Trophoblast cell (in vitro differentiated cells and primary cell): ENCODE measurements around the gene KRTAP10-5.

ENCODE experiments used
- DNase-seq, 2 donors: peaks; one replicate each; pipeline ENCODE4 v3.0.0-alpha.2; 2016
- H2AFZ ChIP-seq: 2 replicates; pipeline ENCODE4 v1.6.1; 2013; ENCODE audit warnings: low read length, moderate library complexity, mild to moderate bottlenecking; ENCODE audit not compliant: insufficient read depth, poor library complexity
- H2AK5ac ChIP-seq: 2 replicates; pipeline ENCODE4 v1.6.1; 2013; ENCODE audit warnings: mild to moderate bottlenecking, low read length
- H2BK120ac ChIP-seq: 2 replicates; pipeline ENCODE4 v1.6.1; 2013; ENCODE audit warnings: low read length, mild to moderate bottlenecking, moderate library complexity; ENCODE audit not compliant: insufficient read depth, poor library complexity
- H2BK12ac ChIP-seq: 2 replicates; pipeline ENCODE4 v1.6.1; 2013; ENCODE audit warnings: mild to moderate bottlenecking, low read length, moderate library complexity
- H2BK5ac ChIP-seq: 2 replicates; pipeline ENCODE4 v1.6.1; 2013; ENCODE audit warnings: low read length, low read depth, moderate library complexity, mild to moderate bottlenecking; ENCODE audit not compliant: poor library complexity
- H3K14ac ChIP-seq: 2 replicates; pipeline ENCODE4 v1.6.1; 2013; ENCODE audit warnings: mild to moderate bottlenecking, low read length
- H3K18ac ChIP-seq: 2 replicates; pipeline ENCODE4 v1.6.1; 2013; ENCODE audit warnings: mild to moderate bottlenecking, low read length
- H3K23ac ChIP-seq: 2 replicates; pipeline ENCODE4 v1.6.1; 2013; ENCODE audit warnings: low read length
- H3K27ac ChIP-seq: 2 replicates; pipeline ENCODE4 v1.5.1; 2013; ENCODE audit warnings: low read depth, mild to moderate bottlenecking, inconsistent platforms, low read length, moderate library complexity
- H3K27me3 ChIP-seq: 2 replicates; pipeline ENCODE4 v1.6.1; 2013; ENCODE audit warnings: inconsistent platforms, mild to moderate bottlenecking, low read length, moderate library complexity; ENCODE audit not compliant: insufficient read depth
- H3K36me3 ChIP-seq, 2 experiments: 1 replicate in 1 of 2; 2 replicates in 1 of 2; pipeline ENCODE4 v1.6.1; 2013; ENCODE audit warnings: low read length in 2 of 2, mild to moderate bottlenecking in 2 of 2, moderate library complexity in 1 of 2; ENCODE audit not compliant: insufficient read depth in 2 of 2, control insufficient read depth in 1 of 2
- H3K4ac ChIP-seq: 2 replicates; pipeline ENCODE4 v1.6.1; 2013; ENCODE audit warnings: low read depth, mild to moderate bottlenecking, low read length, moderate library complexity
- H3K4me1 ChIP-seq, 2 experiments: 1 replicate in 1 of 2; 2 replicates in 1 of 2; pipeline ENCODE4 v1.6.1; 2013; ENCODE audit warnings: low read length in 2 of 2, mild to moderate bottlenecking in 2 of 2, moderate library complexity in 1 of 2; ENCODE audit not compliant: insufficient read depth in 2 of 2, control insufficient read depth in 1 of 2
- H3K4me2 ChIP-seq: 2 replicates; pipeline ENCODE4 v1.6.1; 2013; ENCODE audit warnings: inconsistent platforms, mild to moderate bottlenecking, low read length, moderate library complexity
- H3K4me3 ChIP-seq: 2 replicates; pipeline ENCODE4 v1.5.1; 2013; ENCODE audit warnings: mild to moderate bottlenecking, low read depth, low read length, inconsistent platforms
- H3K79me1 ChIP-seq: one replicate; pipeline ENCODE4 v1.6.1; 2013; ENCODE audit warnings: low read length
- H3K79me2 ChIP-seq: 2 replicates; pipeline ENCODE4 v1.6.1; 2013; ENCODE audit warnings: low read length, mild to moderate bottlenecking; ENCODE audit not compliant: control insufficient read depth, insufficient read depth, poor library complexity
- H3K9ac ChIP-seq: 2 replicates; pipeline ENCODE4 v1.6.1; 2013; ENCODE audit warnings: mild to moderate bottlenecking, low read length
- H3K9me3 ChIP-seq: 2 replicates; pipeline ENCODE4 v1.6.1; 2013; ENCODE audit warnings: low read depth, mild to moderate bottlenecking, control low read depth, inconsistent platforms, low read length; ENCODE audit not compliant: insufficient read depth
- H4K12ac ChIP-seq: 2 replicates; pipeline ENCODE4 v1.6.1; 2013; ENCODE audit warnings: low read depth, mild to moderate bottlenecking, low read length, moderate library complexity
- H4K8ac ChIP-seq: 2 replicates; pipeline ENCODE4 v1.6.1; 2013; ENCODE audit warnings: low read depth, mild to moderate bottlenecking, low read length, moderate library complexity
- H4K91ac ChIP-seq: one replicate; pipeline ENCODE4 v1.6.1; 2013; ENCODE audit warnings: low read depth, mild to moderate bottlenecking, low read length, moderate library complexity
- WGBS: extraction: QIAGEN DNeasy Blood & Tissue Kit; methylation state at CpG from one replicate; pipeline ENCODE4 v1.1.7; 2013; ENCODE audit warnings: missing lambda C conversion rate; ENCODE audit not compliant: insufficient read length, insufficient coverage; ENCODE audit errors: extremely low coverage; 5-methylcytosine and 5-hydroxymethylcytosine counted together

The KRTAP10-5 gene

GRCh38 chr21:44568261-44568660 is 12.1 kb downstream of the KRTAP10-5 start:
- Histone ChIP-seq H3K14ac (no peak overlapping the region), H3K23ac (no peak overlapping the region), H2BK12ac (no peak overlapping the region), H4K91ac (no peak overlapping the region), H3K4ac (no peak overlapping the region), H3K79me2 (no peaks in the 10 kb centered on the region), H3K4me1 (no peaks in the 10 kb centered on the region), H2BK5ac (no peak overlapping the region), H3K4me2 (no peak overlapping the region), H2BK120ac (no peak overlapping the region), H3K18ac (no peak overlapping the region), H3K36me3 (no peaks in the 10 kb centered on the region), H3K9me3 (peaks cover 11% of the 10 kb centered on the region), H3K27ac (no peak overlapping the region), H2AFZ (no peak overlapping the region), H2AK5ac (no peak overlapping the region), H3K27me3 (no peaks in the 10 kb centered on the region), H4K12ac (no peak overlapping the region), H3K79me1 (no peaks in the 10 kb centered on the region), H4K8ac (no peak overlapping the region), H3K9ac (no peak overlapping the region), H3K4me3 (no peak overlapping the region)
- WGBS = no CpG with 5 or more reads among the region's 12 CpGs
- no peak for DNase-seq

- no peak overlapping the region for H3K14ac ChIP-seq
- H2AFZ ChIP-seq = no peak overlapping the region
- H3K9ac ChIP-seq = no peak overlapping the region
- H2BK120ac ChIP-seq = no peak overlapping the region
- no peak overlapping the region for H3K4ac ChIP-seq
- H4K91ac ChIP-seq = no peak overlapping the region
- H3K23ac ChIP-seq = no peak overlapping the region
- no peaks in the 10 kb centered on the region for H3K27me3 ChIP-seq
- no peaks in the 10 kb centered on the region for H3K79me1 ChIP-seq
- no peak for DNase-seq
- H2BK5ac ChIP-seq = no peak overlapping the region
- H3K4me1 ChIP-seq = no peaks in the 10 kb centered on the region
- no peak overlapping the region for H4K8ac ChIP-seq
- H3K9me3 ChIP-seq = peaks cover 11% of the 10 kb centered on the region
- no peak overlapping the region for H3K27ac ChIP-seq
- no peak overlapping the region for H3K4me2 ChIP-seq
- no peak overlapping the region for H4K12ac ChIP-seq
- H3K18ac ChIP-seq = no peak overlapping the region
- WGBS = no CpG with 5 or more reads among the region's 18 CpGs
- H3K4me3 ChIP-seq = no peak overlapping the region
- no peak overlapping the region for H2AK5ac ChIP-seq
- H3K36me3 ChIP-seq = no peaks in the 10 kb centered on the region
- H3K79me2 ChIP-seq = no peaks in the 10 kb centered on the region
- no peak overlapping the region for H2BK12ac ChIP-seq
Observed at GRCh38 chr21:44567481-44568171, 12.8 kb downstream of the KRTAP10-5 start.

GRCh38 chr21:44566403-44566802 is 14.0 kb downstream of the KRTAP10-5 start:
- Histone ChIP-seq H3K4me1 (no peaks in the 10 kb centered on the region), H2BK12ac (no peak overlapping the region), H4K91ac (no peak overlapping the region), H3K18ac (no peak overlapping the region), H3K27ac (no peak overlapping the region), H3K4me3 (no peak overlapping the region), H3K36me3 (no peaks in the 10 kb centered on the region), H3K4me2 (no peak overlapping the region), H2BK120ac (no peak overlapping the region), H4K12ac (no peak overlapping the region), H3K79me2 (no peaks in the 10 kb centered on the region), H3K27me3 (no peaks in the 10 kb centered on the region), H2AK5ac (no peak overlapping the region), H3K79me1 (no peaks in the 10 kb centered on the region), H4K8ac (no peak overlapping the region), H3K9me3 (peaks cover 2% of the 10 kb centered on the region), H2AFZ (no peak overlapping the region), H3K23ac (no peak overlapping the region), H3K9ac (no peak overlapping the region), H3K14ac (no peak overlapping the region), H3K4ac (no peak overlapping the region), H2BK5ac (no peak overlapping the region)
- WGBS = no CpG with 5 or more reads among the region's 1 CpG
- peak in 1 of 2 donors; percentile 7 for DNase-seq

- no peaks in the 10 kb centered on the region for H3K79me2 ChIP-seq
- no peak overlapping the region for H3K18ac ChIP-seq
Observed at GRCh38 chr21:44564886-44565598, 15.4 kb downstream of the KRTAP10-5 start.

More at GRCh38 chr21:44564886-44565598, 15.4 kb downstream of the KRTAP10-5 start:
- Histone ChIP-seq H4K12ac (no peak overlapping the region), H3K27me3 (no peaks in the 10 kb centered on the region), H2BK5ac (no peak overlapping the region), H4K91ac (no peak overlapping the region), H3K4ac (no peak overlapping the region), H3K23ac (no peak overlapping the region), H3K4me2 (no peak overlapping the region), H2BK120ac (no peak overlapping the region), H3K9me3 (no peaks in the 10 kb centered on the region), H3K4me3 (no peak overlapping the region), H2AFZ (no peak overlapping the region), H3K4me1 (no peaks in the 10 kb centered on the region), H2AK5ac (no peak overlapping the region), H3K14ac (no peak overlapping the region), H3K9ac (no peak overlapping the region), H3K27ac (no peak overlapping the region), H3K79me1 (no peaks in the 10 kb centered on the region), H2BK12ac (no peak overlapping the region), H3K36me3 (no peaks in the 10 kb centered on the region), H4K8ac (no peak overlapping the region)
- DNase-seq = no peak
- WGBS = no CpG with 5 or more reads among the region's 1 CpG
